ENCODE data around the gene FSD2. TPM values are rescaled to one million over a fixed set of nuclear protein-coding genes. Genes with fewer than 3 reads are reported as not detected.

Gene FSD2
- total RNA-seq, 1 experiment from 2014 or later: not detected

DNA sequence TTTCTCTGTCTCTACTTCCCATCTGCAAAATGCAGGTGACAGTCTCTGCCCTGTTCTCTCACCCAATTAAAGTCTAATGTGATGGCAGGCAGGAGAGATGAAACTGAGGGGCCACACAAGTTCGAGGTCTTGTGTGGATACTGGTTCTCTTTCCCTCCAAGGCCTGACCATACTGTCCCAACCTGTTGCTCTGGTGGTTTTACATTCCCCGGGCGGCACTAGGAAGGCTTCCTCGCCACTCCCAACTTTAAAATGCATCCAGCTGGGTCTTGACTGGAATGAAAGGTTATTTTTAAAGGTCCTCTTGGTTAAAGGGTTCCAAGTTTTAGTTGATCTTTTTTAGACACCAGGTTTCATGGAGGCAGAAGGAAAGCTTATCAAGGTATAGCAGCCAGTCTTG is 40.8 kb upstream of the FSD2 start:
- H3K79me2 ChIP-seq (ENCODE audit: low read depth): no peaks in the 10 kb centered on the region
- ChIA-PET POLR2A (ENCODE audit: unreplicated experiment) (interaction anchor here (0.6 kb wide), 1 partner anchor 460 kb away, joined by 3 read pairs; no protein-coding TSS in a partner anchor), CTCF (no interaction called here)
- no peak overlapping the region for H3K27ac ChIP-seq
- H3K4me3 ChIP-seq: no peak overlapping the region
- no peak for DNase-seq
- H2AFZ ChIP-seq: no peak overlapping the region
- no peaks in the 10 kb centered on the region for H3K9me2 ChIP-seq (ENCODE audit: insufficient read depth)
- TF ChIP-seq, protein P1, sequence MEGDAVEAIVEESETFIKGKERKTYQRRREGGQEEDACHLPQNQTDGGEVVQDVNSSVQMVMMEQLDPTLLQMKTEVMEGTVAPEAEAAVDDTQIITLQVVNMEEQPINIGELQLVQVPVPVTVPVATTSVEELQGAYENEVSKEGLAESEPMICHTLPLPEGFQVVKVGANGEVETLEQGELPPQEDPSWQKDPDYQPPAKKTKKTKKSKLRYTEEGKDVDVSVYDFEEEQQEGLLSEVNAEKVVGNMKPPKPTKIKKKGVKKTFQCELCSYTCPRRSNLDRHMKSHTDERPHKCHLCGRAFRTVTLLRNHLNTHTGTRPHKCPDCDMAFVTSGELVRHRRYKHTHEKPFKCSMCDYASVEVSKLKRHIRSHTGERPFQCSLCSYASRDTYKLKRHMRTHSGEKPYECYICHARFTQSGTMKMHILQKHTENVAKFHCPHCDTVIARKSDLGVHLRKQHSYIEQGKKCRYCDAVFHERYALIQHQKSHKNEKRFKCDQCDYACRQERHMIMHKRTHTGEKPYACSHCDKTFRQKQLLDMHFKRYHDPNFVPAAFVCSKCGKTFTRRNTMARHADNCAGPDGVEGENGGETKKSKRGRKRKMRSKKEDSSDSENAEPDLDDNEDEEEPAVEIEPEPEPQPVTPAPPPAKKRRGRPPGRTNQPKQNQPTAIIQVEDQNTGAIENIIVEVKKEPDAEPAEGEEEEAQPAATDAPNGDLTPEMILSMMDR (conservative IDR thresholded peaks at IDR 0.05): no peak
- TF ChIP-seq EZH2 (IDR thresholded peaks at IDR 0.05; ENCODE audit: low read depth): no peak
- intact Hi-C loops (cut with micrococcal nuclease; ENCODE audit: unreplicated experiment): loop anchor here (5.0 kb wide), 1 partner anchor 141 kb away; the partner anchor contains the start of gene RAMAC
- H3K4me1 ChIP-seq (replicated peaks; ENCODE audit: insufficient read depth): no peaks in the 10 kb centered on the region
- no TSS peak for BruUV-seq (replicated peaks)
- no peaks in the 10 kb centered on the region for H3F3A ChIP-seq (ENCODE audit: insufficient read depth, low read depth)
- no peaks in the 10 kb centered on the region for H4K20me1 ChIP-seq (ENCODE audit: insufficient read depth)
- H3K27me3 ChIP-seq (ENCODE audit: insufficient read depth, low read depth): no peaks in the 10 kb centered on the region
- no peak overlapping the region for H3K4me2 ChIP-seq
- no peaks in the 10 kb centered on the region for H3K9me3 ChIP-seq (ENCODE audit: insufficient read depth, low read depth)
- no peaks in the 10 kb centered on the region for H3K36me3 ChIP-seq (ENCODE audit: low read depth)

DNA sequence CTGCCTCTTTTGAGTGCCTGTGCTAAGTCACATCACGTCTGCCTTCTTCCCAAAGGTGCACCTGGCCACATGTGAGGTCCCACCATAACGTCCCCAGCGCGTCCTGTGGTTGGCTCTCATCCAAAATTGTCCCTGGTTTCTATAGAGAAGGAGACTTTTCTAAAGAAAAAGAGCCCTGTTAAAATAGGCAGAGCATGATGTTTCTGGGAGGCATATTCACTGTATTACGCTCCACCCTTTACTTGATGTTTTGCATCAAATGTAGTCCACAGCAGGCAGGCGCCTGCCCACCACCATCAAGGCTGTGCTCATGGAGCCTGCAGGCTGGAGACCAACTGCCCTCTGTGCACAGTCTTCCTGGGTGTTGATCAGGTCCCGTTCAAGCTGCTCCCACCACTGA is 39.8 kb upstream of the FSD2 start:
- no peak overlapping the region for H3K27ac ChIP-seq
- no peaks in the 10 kb centered on the region for H3K9me3 ChIP-seq (ENCODE audit: insufficient read depth, low read depth)
- H3K27me3 ChIP-seq (ENCODE audit: insufficient read depth, low read depth): no peaks in the 10 kb centered on the region
- H3K9me2 ChIP-seq (ENCODE audit: insufficient read depth): no peaks in the 10 kb centered on the region
- H3K4me2 ChIP-seq: no peak overlapping the region
- ChIA-PET POLR2A (ENCODE audit: unreplicated experiment) (no interaction called here), CTCF (no interaction called here)
- H3K79me2 ChIP-seq (ENCODE audit: low read depth): no peaks in the 10 kb centered on the region
- no peak overlapping the region for H2AFZ ChIP-seq
- no peaks in the 10 kb centered on the region for H3K36me3 ChIP-seq (ENCODE audit: low read depth)
- TF ChIP-seq, protein P1 (conservative IDR thresholded peaks at IDR 0.05): no peak
- no peak for TF ChIP-seq EZH2 (IDR thresholded peaks at IDR 0.05; ENCODE audit: low read depth)
- no peak overlapping the region for H3K4me3 ChIP-seq
- H3F3A ChIP-seq (ENCODE audit: insufficient read depth, low read depth): no peaks in the 10 kb centered on the region
- no peaks in the 10 kb centered on the region for H3K4me1 ChIP-seq (replicated peaks; ENCODE audit: insufficient read depth)
- intact Hi-C loops (cut with micrococcal nuclease; ENCODE audit: unreplicated experiment): loop anchor here (5.0 kb wide), 1 partner anchor 142 kb away; the partner anchor contains the start of gene RAMAC
- no peaks in the 10 kb centered on the region for H4K20me1 ChIP-seq (ENCODE audit: insufficient read depth)
- BruUV-seq (replicated peaks): no TSS peak
- no peak for DNase-seq

DNA sequence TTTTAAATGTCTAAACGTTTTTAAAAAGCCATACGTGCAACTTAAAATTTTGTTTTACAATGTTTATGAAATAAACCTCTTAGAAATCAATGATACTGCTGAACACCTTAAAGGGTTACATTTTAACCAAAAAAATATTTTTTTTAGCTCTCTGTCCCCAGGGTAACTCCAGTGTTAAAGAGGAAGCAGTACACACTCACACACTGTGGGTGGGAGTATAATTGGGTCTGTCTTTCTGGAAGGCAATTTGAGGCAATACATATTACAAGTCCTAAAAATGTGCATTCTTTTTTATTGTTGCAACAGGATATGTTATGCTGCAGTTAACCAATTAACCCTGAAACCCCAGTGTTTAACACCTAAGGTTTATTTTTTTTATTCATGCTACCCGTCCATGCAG is 37.7 kb upstream of the FSD2 start:
- CTCF ChIA-PET: no interaction called here
- POLR2A ChIA-PET (ENCODE audit: unreplicated experiment): no interaction called here
- Histone ChIP-seq H3K4me3 (no peak overlapping the region), H4K20me1 (ENCODE audit: insufficient read depth) (no peaks in the 10 kb centered on the region), H3K4me1 (replicated peaks; ENCODE audit: insufficient read depth) (no peaks in the 10 kb centered on the region), H3K27ac (no peak overlapping the region), H3F3A (ENCODE audit: insufficient read depth, low read depth) (no peaks in the 10 kb centered on the region), H2AFZ (no peak overlapping the region), H3K27me3 (ENCODE audit: insufficient read depth, low read depth) (no peaks in the 10 kb centered on the region), H3K36me3 (ENCODE audit: low read depth) (no peaks in the 10 kb centered on the region), H3K9me3 (ENCODE audit: insufficient read depth, low read depth) (no peaks in the 10 kb centered on the region), H3K4me2 (no peak overlapping the region), H3K9me2 (ENCODE audit: insufficient read depth) (no peaks in the 10 kb centered on the region), H3K79me2 (ENCODE audit: low read depth) (no peaks in the 10 kb centered on the region)
- BruUV-seq (replicated peaks): no TSS peak
- intact Hi-C loops (cut with micrococcal nuclease; ENCODE audit: unreplicated experiment): no loop called here
- TF ChIP-seq, protein P1 (conservative IDR thresholded peaks at IDR 0.05): no peak
- TF ChIP-seq EZH2 (IDR thresholded peaks at IDR 0.05; ENCODE audit: low read depth): no peak
- DNase-seq: no peak
